Peyer's patch (tissue), 4 donors: ENCODE measurements around the gene ARID5A.

ENCODE experiments used
- POLR2A ChIP-seq, 2 donors: fragments of 450-650 bp; IDR thresholded peaks; one replicate each; pipeline ENCODE4 v1.5.1; 2017; ENCODE audit warnings: antibody characterized with exemption in 2 of 2, mild to moderate bottlenecking in 2 of 2, moderate library complexity in 2 of 2
- TF ChIP-seq, protein P1 (sequence below), 6 experiments: fragments of 450-650 bp in 4 of 6; fragments of 200-600 bp in 2 of 6; sonication (generic) in 1 of 6; IDR thresholded peaks; one replicate each; pipeline ENCODE4 v1.5.1; 2017 to 2019; ENCODE audit warnings: antibody characterized with exemption in 6 of 6, mild to moderate bottlenecking in 3 of 6, moderate library complexity in 1 of 6

DNA sequence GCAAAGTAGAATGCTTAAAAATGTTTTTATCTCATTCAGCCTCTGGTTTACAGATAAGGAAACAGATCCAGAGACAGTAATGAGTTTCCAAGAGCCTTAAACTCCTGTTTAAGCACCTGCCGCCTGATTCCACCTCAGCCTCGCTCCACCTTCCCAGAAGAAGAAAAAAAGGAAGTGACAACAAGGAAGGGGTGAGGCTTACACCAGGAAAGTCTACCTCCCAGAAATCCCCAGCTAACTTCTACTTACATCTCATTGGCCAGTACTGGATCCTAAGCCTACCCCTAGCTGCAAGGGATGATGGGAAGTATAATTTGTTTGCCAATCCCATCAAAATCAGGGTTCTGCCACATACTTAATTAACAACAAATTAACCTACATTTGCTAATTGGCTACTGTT, 15.3 kb upstream of the ARID5A start:
- TF ChIP-seq, protein P1, sequence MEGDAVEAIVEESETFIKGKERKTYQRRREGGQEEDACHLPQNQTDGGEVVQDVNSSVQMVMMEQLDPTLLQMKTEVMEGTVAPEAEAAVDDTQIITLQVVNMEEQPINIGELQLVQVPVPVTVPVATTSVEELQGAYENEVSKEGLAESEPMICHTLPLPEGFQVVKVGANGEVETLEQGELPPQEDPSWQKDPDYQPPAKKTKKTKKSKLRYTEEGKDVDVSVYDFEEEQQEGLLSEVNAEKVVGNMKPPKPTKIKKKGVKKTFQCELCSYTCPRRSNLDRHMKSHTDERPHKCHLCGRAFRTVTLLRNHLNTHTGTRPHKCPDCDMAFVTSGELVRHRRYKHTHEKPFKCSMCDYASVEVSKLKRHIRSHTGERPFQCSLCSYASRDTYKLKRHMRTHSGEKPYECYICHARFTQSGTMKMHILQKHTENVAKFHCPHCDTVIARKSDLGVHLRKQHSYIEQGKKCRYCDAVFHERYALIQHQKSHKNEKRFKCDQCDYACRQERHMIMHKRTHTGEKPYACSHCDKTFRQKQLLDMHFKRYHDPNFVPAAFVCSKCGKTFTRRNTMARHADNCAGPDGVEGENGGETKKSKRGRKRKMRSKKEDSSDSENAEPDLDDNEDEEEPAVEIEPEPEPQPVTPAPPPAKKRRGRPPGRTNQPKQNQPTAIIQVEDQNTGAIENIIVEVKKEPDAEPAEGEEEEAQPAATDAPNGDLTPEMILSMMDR (IDR thresholded peaks at IDR 0.05): no peak
- TF ChIP-seq POLR2A (IDR thresholded peaks at IDR 0.05): no peak
